Measurements from ENCODE around the gene RAP1B.
"Not testable (repeated sequence)": the region's sequence is repeated elsewhere in the genome, so short reads cannot be mapped to it uniquely, and the experiment has no call there.

Gene RAP1B

DNA sequence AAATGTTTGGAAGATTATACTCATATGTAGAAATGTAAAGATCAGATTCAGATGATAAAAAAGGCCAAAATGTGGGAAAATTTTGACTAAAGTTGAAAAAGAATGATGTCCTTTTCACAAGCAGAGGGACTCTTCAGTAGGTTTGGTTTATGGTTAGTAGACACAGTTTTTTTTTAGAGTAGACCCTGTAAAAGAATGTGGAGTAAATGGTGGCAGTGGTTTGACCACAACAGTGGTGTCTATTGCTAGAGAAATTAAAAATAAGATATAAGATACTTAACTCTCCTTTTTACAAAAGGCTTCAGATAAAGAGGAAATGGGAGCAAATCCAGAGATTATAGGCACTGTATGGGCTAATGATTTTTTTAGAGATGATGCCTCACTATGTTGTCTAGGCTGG is 21.8 kb downstream of the RAP1B start:
- in situ Hi-C loops (cut with MboI; ENCODE audit: low sequenced_read_pairs) = no loop called here

DNA sequence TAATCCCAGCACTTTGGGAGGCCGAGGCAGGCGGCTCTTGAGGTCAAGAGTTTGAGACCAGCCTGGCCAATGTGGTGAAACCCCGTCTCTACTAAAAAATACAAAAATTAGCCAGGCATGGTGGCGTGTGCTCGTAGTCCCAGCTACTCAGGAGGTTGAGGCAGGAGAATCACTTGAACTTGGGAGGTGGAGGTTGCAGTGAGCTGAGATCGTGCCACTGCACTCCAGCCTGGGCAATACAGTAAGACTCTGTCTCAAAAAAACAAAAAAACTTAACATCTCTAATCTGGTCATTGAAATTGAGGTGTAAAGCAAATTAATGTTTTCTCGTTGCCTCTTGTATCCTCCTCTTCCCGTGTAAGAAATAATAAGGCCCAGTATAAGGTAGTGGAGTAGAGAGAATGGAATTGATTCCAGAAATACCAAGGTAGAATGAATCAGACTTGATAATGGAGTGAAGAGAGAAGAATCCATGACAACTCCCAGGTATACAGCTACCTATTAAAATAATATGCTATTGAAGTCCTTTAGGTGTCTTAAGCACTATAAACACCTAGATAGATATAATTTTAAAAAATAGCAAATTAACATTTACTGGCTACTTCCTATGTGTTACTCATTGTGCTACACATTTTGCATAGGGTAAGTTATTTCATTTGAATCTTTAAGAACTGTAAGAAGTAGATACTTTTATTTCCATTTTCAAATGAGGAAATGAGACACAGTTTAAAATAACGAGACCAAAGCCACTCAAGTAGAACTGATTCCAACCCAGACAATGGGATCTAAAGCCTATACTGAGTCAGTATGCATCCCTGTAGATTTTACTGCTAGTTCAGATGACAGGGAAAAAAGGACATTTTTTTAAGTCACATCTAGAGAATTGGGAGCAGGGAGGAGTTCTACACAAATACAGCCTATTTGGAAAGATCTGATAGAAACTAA is 23.2 kb downstream of the RAP1B start:
- in situ Hi-C loops (cut with MboI; ENCODE audit: low sequenced_read_pairs) = no loop called here

- in situ Hi-C loops (cut with MboI; ENCODE audit: low sequenced_read_pairs) = no loop called here
Measured at GRCh38 chr12:68636268-68636667, 25.6 kb downstream of the RAP1B start.

GRCh38 chr12:68637439-68637838 is 26.7 kb downstream of the RAP1B start:
- in situ Hi-C loops (cut with MboI; ENCODE audit: low sequenced_read_pairs) = not testable (repeated sequence)

GRCh38 chr12:68638171-68638570 is 27.5 kb downstream of the RAP1B start:
- in situ Hi-C loops (cut with MboI; ENCODE audit: low sequenced_read_pairs) = no loop called here

- in situ Hi-C loops (cut with MboI; ENCODE audit: low sequenced_read_pairs) = no loop called here
Measured at GRCh38 chr12:68638721-68639395, 28.2 kb downstream of the RAP1B start.

GRCh38 chr12:68639396-68639767 is 28.7 kb downstream of the RAP1B start:
- in situ Hi-C loops (cut with MboI; ENCODE audit: low sequenced_read_pairs) = no loop called here

GRCh38 chr12:68641138-68641537 is 30.4 kb downstream of the RAP1B start:
- in situ Hi-C loops (cut with MboI; ENCODE audit: low sequenced_read_pairs) = no loop called here

GRCh38 chr12:68646484-68646883 is 35.8 kb downstream of the RAP1B start:
- in situ Hi-C loops (cut with MboI; ENCODE audit: low sequenced_read_pairs) = no loop called here

- in situ Hi-C loops (cut with MboI; ENCODE audit: low sequenced_read_pairs) = no loop called here
Measured at GRCh38 chr12:68647507-68647906, 36.8 kb downstream of the RAP1B start.

DNA sequence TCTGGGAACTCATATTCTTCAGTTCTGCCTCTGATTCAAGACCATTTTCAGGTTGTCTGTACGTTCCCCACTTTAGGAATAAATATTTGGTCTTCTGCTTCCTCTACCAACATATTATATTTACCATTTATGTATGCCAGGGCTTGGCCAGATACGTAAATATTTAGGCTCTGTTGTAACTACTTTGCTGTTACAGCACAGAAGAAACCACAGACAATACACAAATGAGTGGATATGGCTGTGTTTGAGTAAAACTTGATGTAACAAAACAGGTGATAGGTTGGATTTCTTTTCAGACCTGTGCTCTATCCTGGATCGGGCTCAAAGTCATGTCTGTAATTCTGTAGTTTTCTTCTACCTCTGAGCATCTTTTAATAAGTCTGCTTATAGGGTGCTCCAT is 37.5 kb downstream of the RAP1B start:
- in situ Hi-C loops (cut with MboI; ENCODE audit: low sequenced_read_pairs) = no loop called here

- in situ Hi-C loops (cut with MboI; ENCODE audit: low sequenced_read_pairs) = no loop called here
Measured at GRCh38 chr12:68665016-68665569, 54.4 kb downstream of the RAP1B start.

DNA sequence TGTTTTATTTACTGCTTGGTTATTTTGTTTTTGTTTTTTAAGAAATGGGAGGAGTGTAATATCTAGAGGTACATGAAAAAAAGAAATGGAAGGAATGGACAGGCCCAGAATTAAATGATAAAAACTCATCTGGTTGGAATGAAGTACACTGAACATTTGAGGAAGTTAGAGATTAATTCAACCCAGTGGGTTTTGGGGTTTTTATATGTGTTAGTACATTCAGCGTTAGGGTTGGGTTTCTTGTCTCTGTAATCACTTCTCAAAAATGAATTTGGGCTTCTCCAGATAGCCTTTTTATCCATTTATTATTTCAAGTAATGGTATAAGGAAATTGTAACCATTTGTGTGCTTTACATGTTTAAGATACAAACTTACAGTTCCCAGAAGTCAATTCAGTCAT is 56.6 kb downstream of the RAP1B start:
- in situ Hi-C loops (cut with MboI; ENCODE audit: low sequenced_read_pairs) = no loop called here

DNA sequence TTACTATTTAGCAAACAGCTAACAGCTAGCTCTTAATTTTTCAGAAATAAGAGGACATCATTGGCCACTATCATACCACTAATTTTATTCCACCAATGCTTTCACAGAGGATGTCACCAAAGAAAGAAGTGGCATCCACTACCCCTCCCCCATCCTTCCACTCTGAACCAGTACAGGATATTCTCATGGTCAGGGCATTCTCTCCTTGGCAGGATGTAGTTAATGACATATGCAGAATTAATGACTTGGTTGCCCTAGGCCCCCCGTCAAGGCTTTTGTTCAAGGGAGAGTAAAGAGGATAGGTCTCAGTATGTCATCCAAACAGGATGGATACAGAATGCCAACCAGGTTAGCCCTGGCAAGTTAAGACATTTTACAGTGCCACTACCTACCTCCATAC is 57.2 kb downstream of the RAP1B start:
- in situ Hi-C loops (cut with MboI; ENCODE audit: low sequenced_read_pairs) = no loop called here

- in situ Hi-C loops (cut with MboI; ENCODE audit: low sequenced_read_pairs) = no loop called here
Measured at GRCh38 chr12:68671179-68671578, 60.5 kb downstream of the RAP1B start.

DNA sequence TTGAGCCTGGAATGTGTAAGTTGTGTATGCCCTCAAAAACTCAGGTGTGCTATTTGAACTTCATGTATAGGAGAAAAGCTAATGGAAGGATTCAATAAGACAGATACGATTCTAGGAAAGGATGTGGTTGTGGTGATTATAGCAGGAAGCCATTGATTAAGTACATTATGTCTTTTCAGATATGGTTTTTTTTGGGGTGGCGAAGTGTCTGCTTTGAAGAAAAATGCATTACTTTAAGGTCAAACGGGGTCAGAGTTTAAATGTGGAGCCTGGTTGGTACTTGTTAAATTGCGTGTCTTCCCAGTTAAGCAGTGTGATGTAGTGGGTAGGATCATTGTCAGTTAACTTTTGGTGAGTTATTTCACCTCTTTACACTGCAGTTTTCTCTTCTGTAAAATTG is 63.1 kb downstream of the RAP1B start:
- in situ Hi-C loops (cut with MboI; ENCODE audit: low sequenced_read_pairs) = no loop called here

GRCh38 chr12:68674376-68674775 is 63.7 kb downstream of the RAP1B start:
- in situ Hi-C loops (cut with MboI; ENCODE audit: low sequenced_read_pairs) = no loop called here

DNA sequence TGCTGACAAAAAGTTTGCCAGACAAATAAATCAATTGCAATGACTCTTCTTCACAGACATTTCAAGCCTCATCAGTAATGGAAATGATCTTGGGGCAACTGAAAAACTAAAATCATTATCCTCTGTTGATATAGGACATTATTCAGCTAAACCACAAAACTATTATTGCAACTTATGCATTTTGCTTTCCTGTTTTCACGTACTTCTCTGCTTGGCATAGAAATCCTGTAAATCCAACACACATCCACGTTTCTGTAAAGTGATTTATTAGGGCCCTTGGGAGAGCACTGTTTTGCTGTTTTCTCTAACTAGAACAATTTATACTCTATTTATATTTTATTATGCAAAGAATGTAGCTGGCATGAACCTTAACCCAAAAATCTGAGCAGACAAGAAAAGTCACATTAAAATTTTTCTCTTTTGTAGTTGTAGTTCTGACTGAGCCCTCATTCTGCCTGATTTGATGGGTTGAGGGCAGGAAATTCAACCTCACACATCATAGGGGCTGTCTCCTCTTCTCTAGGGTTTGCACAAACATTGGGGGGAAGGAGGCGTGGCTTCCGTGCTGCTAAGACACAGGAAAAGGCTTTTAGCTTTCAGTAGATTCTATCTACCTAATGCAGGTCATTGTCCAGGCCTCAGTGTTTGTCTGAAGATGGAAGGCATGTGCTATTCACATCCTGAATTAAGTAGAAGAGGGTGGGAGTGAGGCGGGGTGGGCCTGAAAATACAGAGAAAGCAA is 64.6 kb downstream of the RAP1B start:
- in situ Hi-C loops (cut with MboI; ENCODE audit: low sequenced_read_pairs) = no loop called here

DNA sequence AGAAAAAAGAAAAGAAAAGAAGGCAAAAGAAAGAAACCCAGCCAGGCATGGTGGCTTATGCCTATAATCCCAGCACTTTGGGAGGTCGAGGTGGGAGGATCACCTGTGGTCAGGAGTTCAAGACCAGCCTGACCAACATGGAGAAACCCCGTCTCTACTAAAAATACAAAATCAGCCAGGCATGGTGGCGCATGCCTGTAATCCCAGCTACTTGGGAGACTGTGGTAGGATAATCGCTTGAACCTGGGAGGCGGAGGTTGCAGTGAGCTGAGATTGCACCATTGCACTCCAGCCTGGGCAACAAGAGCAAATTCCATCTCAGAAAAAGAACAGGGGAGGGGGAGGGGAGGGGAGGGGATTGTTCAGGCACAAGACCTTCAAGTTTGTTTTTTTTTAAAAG is 66.2 kb downstream of the RAP1B start:
- in situ Hi-C loops (cut with MboI; ENCODE audit: low sequenced_read_pairs) = not testable (repeated sequence)

GRCh38 chr12:68686262-68686594 is 75.5 kb downstream of the RAP1B start:
- in situ Hi-C loops (cut with MboI; ENCODE audit: low sequenced_read_pairs) = no loop called here
